CD1c-positive myeloid dendritic cell (primary cell): ENCODE results near the gene SLC1A4.

Source experiments
- DNase-seq: peaks from one replicate; pipeline ENCODE4 v3.0.0-alpha.2; 2016; ENCODE audit errors: extremely low spot score

SLC1A4 gene

GRCh38 chr2:65072181-65072970 is 83.2 kb downstream of the SLC1A4 start:
- no peak for DNase-seq
